HepG2 (cell line): Measurements from ENCODE around the gene PPA2. TPM values are rescaled to one million over a fixed set of nuclear protein-coding genes. Genes with fewer than 3 reads are reported as not detected.

Source experiments
- ATAC-seq: fragments of 200-7000 bp; cut with Tn5 transposase; 3 replicates; pipeline ENCODE4 v1.9.1; 2020; ENCODE audit warnings: mild to moderate bottlenecking, moderate library complexity
- BruUV-seq: library from RNA; stranded (reverse); fragments of 400-500 nt; replicated peaks from 2 replicates; lab custom pipeline; 2021; lab: Mats Ljungman, UMichigan
- CTCF ChIA-PET: fragments of 300-600 bp; formaldehyde crosslinking; extraction: SDS; loops from one replicate; lab custom pipeline; 2021; ENCODE audit warnings: low total read pairs, inconsistent platforms, low intra/inter-chr PET ratio; lab: Yijun Ruan, JAX
- POLR2A ChIA-PET: fragments of 350-600 bp; sonication (Branson Sonifier 250); formaldehyde crosslinking; loops from one replicate; lab custom pipeline; 2020; ENCODE audit warnings: antibody characterized with exemption, inconsistent platforms; lab: Yijun Ruan, JAX
- DNase-seq: peaks from one replicate; pipeline ENCODE4 v3.0.0-alpha.2; 2015; ENCODE audit warnings: low spot score
- FAIRE-seq: peaks from 3 replicates; lab custom pipeline; 2011; peaks lifted over from hg19 to GRCh38; lab: Jason Lieb, UNC
- H2AFZ ChIP-seq: one replicate; pipeline ENCODE4 v1.6.1; 2011; ENCODE audit warnings: low read length, inconsistent platforms
- H3K27ac ChIP-seq: fragments of 300-600 bp; 3 replicates; pipeline ENCODE4 v1.8.0; 2011; ENCODE audit warnings: mixed run types, mild to moderate bottlenecking, mixed read lengths, low read length, inconsistent platforms; ENCODE audit not compliant: insufficient read depth; ENCODE audit errors: extremely low read length
- H3K27me3 ChIP-seq, 2 experiments: fragments of 200-600 bp in 1 of 2; 2 replicates in 1 of 2; 3 replicates in 1 of 2; pipeline versions ENCODE4 v1.6.0 to v1.8.0; 2011; ENCODE audit warnings: low read length in 2 of 2, mild to moderate bottlenecking in 2 of 2, moderate library complexity in 2 of 2, inconsistent platforms in 1 of 2; ENCODE audit not compliant: insufficient read depth in 2 of 2, control insufficient read depth in 1 of 2
- H3K36me3 ChIP-seq, 2 experiments: fragments of 200-600 bp in 1 of 2; replicated peaks in 1 of 2; 2 replicates in 1 of 2; 3 replicates in 1 of 2; pipeline versions ENCODE4 v1.5.1 to v1.8.0; 2011; ENCODE audit warnings: low read length in 2 of 2, inconsistent platforms in 1 of 2; ENCODE audit not compliant: insufficient read depth in 2 of 2, control insufficient read depth in 1 of 2
- H3K4me1 ChIP-seq: 2 replicates; pipeline ENCODE4 v1.5.1; 2012; ENCODE audit warnings: low read length, inconsistent platforms; ENCODE audit not compliant: insufficient read depth
- H3K4me2 ChIP-seq: 2 replicates; pipeline ENCODE4 v1.6.0; 2011; ENCODE audit warnings: low read depth, low read length, inconsistent platforms
- H3K4me3 ChIP-seq, 3 experiments: fragments of 200-600 bp in 1 of 3; sonication (generic), shearing (Covaris generic) in 1 of 3; replicated peaks in 1 of 3; 2 replicates each; pipeline ENCODE4 v1.5.1; 2011 to 2016; ENCODE audit warnings: low read length in 3 of 3, inconsistent platforms in 2 of 3, low read depth in 2 of 3, mild to moderate bottlenecking in 2 of 3, control low read depth in 1 of 3, mixed read lengths in 1 of 3; ENCODE audit not compliant: insufficient read depth in 1 of 3
- H3K79me2 ChIP-seq: one replicate; pipeline ENCODE4 v1.6.1; 2011; ENCODE audit warnings: low read length, inconsistent platforms; ENCODE audit not compliant: insufficient read depth
- H3K9ac ChIP-seq: 2 replicates; pipeline ENCODE4 v1.6.0; 2011; ENCODE audit warnings: mild to moderate bottlenecking, low read depth, low read length, inconsistent platforms; ENCODE audit not compliant: insufficient read depth
- H3K9me3 ChIP-seq: 2 replicates; pipeline ENCODE4 v1.5.1; 2012; ENCODE audit warnings: mild to moderate bottlenecking, low read length
- H4K20me1 ChIP-seq: 2 replicates; pipeline ENCODE4 v1.6.0; 2011; ENCODE audit warnings: inconsistent platforms, mild to moderate bottlenecking, low read length, moderate library complexity; ENCODE audit not compliant: insufficient read depth
- BCL3 ChIP-seq: sonication (generic); formaldehyde crosslinking; IDR thresholded peaks from 2 replicates; pipeline ENCODE4 v1.5.1; 2020; ENCODE audit warnings: mild to moderate bottlenecking, missing genetic modification reagents, moderate library complexity
- DMTF1 ChIP-seq: sonication (generic); formaldehyde crosslinking; IDR thresholded peaks from 2 replicates; pipeline ENCODE4 v1.4.0; 2020; ENCODE audit warnings: mild to moderate bottlenecking, missing genetic modification reagents
- KLF6 ChIP-seq: IDR thresholded peaks from 2 replicates; pipeline ENCODE4 v1.8.0; 2016; ENCODE audit warnings: missing biosample characterization, missing genetic modification reagents
- KLF9 ChIP-seq: IDR thresholded peaks from 2 replicates; pipeline ENCODE4 v1.6.1; 2016; ENCODE audit warnings: low read depth
- MTF2 ChIP-seq: sonication (generic); formaldehyde crosslinking; IDR thresholded peaks from 2 replicates; pipeline ENCODE4 v1.5.0; 2020; ENCODE audit warnings: missing genetic modification reagents, borderline replicate concordance
- PITX1 ChIP-seq: sonication (generic); formaldehyde crosslinking; IDR thresholded peaks from 2 replicates; pipeline ENCODE4 v1.5.1; 2020; ENCODE audit warnings: mild to moderate bottlenecking, missing genetic modification reagents
- RNF2 ChIP-seq: fragments of 450-650 bp; conservative IDR thresholded peaks from 2 replicates; pipeline ENCODE4 v1.6.1; 2016; ENCODE audit warnings: low read depth
- SALL1 ChIP-seq: sonication (generic); formaldehyde crosslinking; IDR thresholded peaks from 2 replicates; pipeline ENCODE4 v1.8.0; 2022; ENCODE audit warnings: mild to moderate bottlenecking, missing genetic modification reagents
- ZEB1 ChIP-seq: IDR thresholded peaks from 2 replicates; pipeline ENCODE4 v1.6.1; 2012; ENCODE audit warnings: mild to moderate bottlenecking, low read depth, inconsistent platforms; ENCODE audit not compliant: insufficient replicate concordance
- ZMYM2 ChIP-seq: sonication (generic); formaldehyde crosslinking; IDR thresholded peaks from 2 replicates; pipeline ENCODE4 v1.8.0; 2022; ENCODE audit warnings: mild to moderate bottlenecking, missing genetic modification reagents
- ZNF7 ChIP-seq: IDR thresholded peaks from 2 replicates; pipeline ENCODE4 v1.6.1; 2016; ENCODE audit warnings: missing biosample characterization, missing genetic modification reagents
- WGBS: methylation state at CpG from one replicate; pipeline ENCODE4 v1.1.6; 2017; ENCODE audit warnings: low lambda C conversion rate; 5-methylcytosine and 5-hydroxymethylcytosine counted together
- in situ Hi-C: cut with HindIII; loops from 2 replicates; pipeline ENCODE4 v1.10.0; 2017; ENCODE audit warnings: low pct_unique_long_range_greater_than_20kb; ENCODE audit not compliant: extremely low pct_ligation_motif_present
- intact Hi-C: fragments of 100-400 bp; cut with micrococcal nuclease; formaldehyde crosslinking; loops from one replicate; pipeline ENCODE4 v1.10.0; 2022; ENCODE audit not compliant: unreplicated experiment
- polyA plus RNA-seq, 8 experiments: library from polyadenylated mRNA; depleted of rRNA in 3 of 8; stranded (reverse) in 7 of 8; unstranded in 1 of 8; fragments of >200 nt; fragmentation: Illumina TruSeq in 4 of 8; extraction: Trizol in 4 of 8; gene quantifications; 2 replicates each; pipeline versions ENCODE4 v1.2.1 to v1.2.3, GENCODE V29; 2011 to 2016; ENCODE audit warnings: low read depth in 4 of 8, missing spikeins in 1 of 8, mixed read lengths in 1 of 8; ENCODE audit not compliant: insufficient read depth in 1 of 8
- total RNA-seq, 5 experiments: library from RNA; depleted of rRNA; stranded (reverse); fragments of >200 nt; fragmentation: Illumina TruSeq; extraction: Trizol; gene quantifications; 2 replicates each; pipeline ENCODE4 v1.2.3, GENCODE V29; 2016; ENCODE audit warnings: low read depth in 1 of 5
- TF ChIP-seq, protein P1 (sequence below): sonication (generic); formaldehyde crosslinking; conservative IDR thresholded peaks from 2 replicates; pipeline ENCODE4 v1.4.0; 2020; ENCODE audit warnings: mild to moderate bottlenecking, missing genetic modification reagents, moderate library complexity

Gene PPA2
- total and polyA plus RNA-seq, 2 of the 13 experiments (the other 11 are each of a cell fraction or from before 2014, with no cell fraction given) = 44.2 to 70.6 TPM

DNA sequence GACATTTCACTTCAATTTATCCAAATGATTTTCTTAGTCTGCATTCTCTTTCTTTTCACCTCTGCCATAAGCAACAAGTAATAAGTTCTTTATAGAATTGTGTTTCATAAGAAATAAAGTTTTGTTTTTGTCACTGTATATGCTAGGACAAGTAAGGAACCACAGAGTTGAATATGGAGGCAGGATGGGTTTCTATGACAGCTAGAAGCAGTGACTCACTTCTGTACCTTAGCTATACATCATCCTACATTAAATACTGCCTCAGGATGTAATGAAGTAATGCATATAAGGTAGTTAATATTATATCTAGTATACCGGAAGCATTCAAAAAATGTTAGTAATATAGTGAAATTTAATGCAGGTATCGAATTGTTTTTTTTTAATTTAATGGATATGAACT is 128.0 kb downstream of the PPA2 start:
- Histone ChIP-seq H3K9ac (no peak overlapping the region), H3K4me2 (no peak overlapping the region), H3K36me3 (no peaks in the 10 kb centered on the region), H3K79me2 (no peaks in the 10 kb centered on the region), H4K20me1 (no peaks in the 10 kb centered on the region), H3K4me1 (peaks cover 47% of the 10 kb centered on the region), H3K9me3 (no peaks in the 10 kb centered on the region), H3K27ac (no peak overlapping the region), H3K4me3 (no peak overlapping the region), H3K27me3 (no peaks in the 10 kb centered on the region), H2AFZ (no peak overlapping the region)
- no TSS peak for BruUV-seq
- 95% methylated on average over 2 of the region's 2 CpGs for WGBS
- ChIA-PET POLR2A (no interaction called here), CTCF (no interaction called here)
- TF ChIP-seq KLF9 (no peak), ZNF7 (CRISPR knock-in tag) (no peak), MTF2 (CRISPR knock-in tag) (no peak), BCL3 (no peak), KLF6 (no peak), RNF2 (no peak), ZMYM2 (CRISPR knock-in tag) (no peak)
- intact Hi-C loops = loop anchor here (1.0 to 5.0 kb wide), 4 partner anchors 32 to 199 kb away; partner anchors contain the start of gene TET2
- no peak for FAIRE-seq
- ATAC-seq = peak; percentile 16; the same call in 1 of the 3 replicates
- in situ Hi-C loops = no loop called here
- DNase-seq = no peak

DNA sequence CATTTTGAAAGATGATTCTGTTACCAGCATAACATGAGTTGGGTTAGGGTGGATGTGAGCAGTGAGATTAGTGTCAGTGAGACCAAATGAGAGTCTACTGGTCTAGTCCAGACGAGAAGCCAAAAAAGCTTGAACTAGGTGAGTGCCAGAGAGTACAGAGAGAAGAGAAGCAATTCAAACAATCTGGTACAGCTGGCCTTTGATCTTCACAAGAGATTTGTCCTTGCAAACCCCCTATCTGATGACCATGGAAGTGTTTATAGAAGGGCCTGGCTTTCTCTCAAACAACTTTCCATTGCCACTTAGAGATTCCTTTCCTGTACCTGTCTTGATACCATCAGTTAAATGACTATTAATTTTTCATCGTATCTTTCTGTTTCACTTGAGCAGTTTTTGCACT is 128.5 kb downstream of the PPA2 start:
- Histone ChIP-seq H3K4me1 (peaks cover 47% of the 10 kb centered on the region), H3K9me3 (no peaks in the 10 kb centered on the region), H3K4me2 (peak overlapping the region; percentile 26; the same call in 1 of the 2 replicates), H3K27me3 (no peaks in the 10 kb centered on the region), H2AFZ (no peak overlapping the region), H3K9ac (no peak overlapping the region), H3K36me3 (no peaks in the 10 kb centered on the region), H3K27ac (no peak overlapping the region), H3K4me3 (no peak overlapping the region), H3K79me2 (no peaks in the 10 kb centered on the region), H4K20me1 (no peaks in the 10 kb centered on the region)
- no TSS peak for BruUV-seq
- intact Hi-C loops (loop anchor here (1.0 to 5.0 kb wide), 4 partner anchors 33 to 198 kb away; partner anchors contain the start of gene TET2), in situ Hi-C loops (no loop called here)
- DNase-seq = peak; percentile 84
- ATAC-seq = peak; percentile 98
- 0% methylated on average over 2 of the region's 2 CpGs for WGBS
- ChIA-PET CTCF (no interaction called here), POLR2A (no interaction called here)
- FAIRE-seq = peak; percentile 87
- TF ChIP-seq PITX1 (peak; percentile 66), DMTF1 (no peak), SALL1 (CRISPR knock-in tag) (peak; percentile 37; the same call in 1 of the 2 replicates), ZEB1 (peak; percentile 54)
- TF ChIP-seq, protein P1, sequence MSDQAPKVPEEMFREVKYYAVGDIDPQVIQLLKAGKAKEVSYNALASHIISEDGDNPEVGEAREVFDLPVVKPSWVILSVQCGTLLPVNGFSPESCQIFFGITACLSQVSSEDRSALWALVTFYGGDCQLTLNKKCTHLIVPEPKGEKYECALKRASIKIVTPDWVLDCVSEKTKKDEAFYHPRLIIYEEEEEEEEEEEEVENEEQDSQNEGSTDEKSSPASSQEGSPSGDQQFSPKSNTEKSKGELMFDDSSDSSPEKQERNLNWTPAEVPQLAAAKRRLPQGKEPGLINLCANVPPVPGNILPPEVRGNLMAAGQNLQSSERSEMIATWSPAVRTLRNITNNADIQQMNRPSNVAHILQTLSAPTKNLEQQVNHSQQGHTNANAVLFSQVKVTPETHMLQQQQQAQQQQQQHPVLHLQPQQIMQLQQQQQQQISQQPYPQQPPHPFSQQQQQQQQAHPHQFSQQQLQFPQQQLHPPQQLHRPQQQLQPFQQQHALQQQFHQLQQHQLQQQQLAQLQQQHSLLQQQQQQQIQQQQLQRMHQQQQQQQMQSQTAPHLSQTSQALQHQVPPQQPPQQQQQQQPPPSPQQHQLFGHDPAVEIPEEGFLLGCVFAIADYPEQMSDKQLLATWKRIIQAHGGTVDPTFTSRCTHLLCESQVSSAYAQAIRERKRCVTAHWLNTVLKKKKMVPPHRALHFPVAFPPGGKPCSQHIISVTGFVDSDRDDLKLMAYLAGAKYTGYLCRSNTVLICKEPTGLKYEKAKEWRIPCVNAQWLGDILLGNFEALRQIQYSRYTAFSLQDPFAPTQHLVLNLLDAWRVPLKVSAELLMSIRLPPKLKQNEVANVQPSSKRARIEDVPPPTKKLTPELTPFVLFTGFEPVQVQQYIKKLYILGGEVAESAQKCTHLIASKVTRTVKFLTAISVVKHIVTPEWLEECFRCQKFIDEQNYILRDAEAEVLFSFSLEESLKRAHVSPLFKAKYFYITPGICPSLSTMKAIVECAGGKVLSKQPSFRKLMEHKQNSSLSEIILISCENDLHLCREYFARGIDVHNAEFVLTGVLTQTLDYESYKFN (CRISPR knock-in tag) = peak; percentile 81
